Mucosa of descending colon (tissue), 3 donors: ENCODE measurements around the gene CCDC24. TPM values are rescaled to one million over a fixed set of nuclear protein-coding genes. Genes with fewer than 3 reads are reported as not detected.

Experiments used
- ATAC-seq: fragments of 200-7000 bp; cut with Tn5 transposase; one replicate; pipeline ENCODE4 v1.9.1; 2020; ENCODE audit warnings: mild to moderate bottlenecking, moderate library complexity
- DNase-seq, 3 donors: peaks; one replicate each; pipeline ENCODE4 v3.0.0-alpha.2; 2020
- H3K36me3 ChIP-seq: fragments of 200-600 bp; one replicate; pipeline ENCODE4 v1.8.0; 2021; ENCODE audit warnings: low read depth, mild to moderate bottlenecking
- H3K4me1 ChIP-seq: fragments of 200-600 bp; one replicate; pipeline ENCODE4 v1.8.0; 2021; ENCODE audit warnings: low read depth, mild to moderate bottlenecking
- H3K4me3 ChIP-seq: fragments of 200-600 bp; one replicate; pipeline ENCODE4 v1.8.0; 2021; ENCODE audit warnings: mild to moderate bottlenecking
- H3K9me3 ChIP-seq: fragments of 200-600 bp; one replicate; pipeline ENCODE4 v1.8.0; 2021; ENCODE audit warnings: mild to moderate bottlenecking
- intact Hi-C, 2 donors: fragments of 100-400 bp; cut with DNase I in 1 of 2; cut with micrococcal nuclease in 1 of 2; formaldehyde crosslinking; loops; one replicate each; pipeline versions ENCODE4 v1.11.0 to v1.11.1; 2022; cut with DNase I, micrococcal nuclease
- total RNA-seq, 3 donors: library from RNA; stranded (reverse); fragmentation: NEBNext Ultra II Directional in 2 of 3; extraction: Animal tissue kit (Norgen Biotek cat#: 25700) in 2 of 3; gene quantifications; one replicate each; pipeline versions ENCODE4 v1.2.1 to v1.2.4, GENCODE V29; 2021 to 2023
- TF ChIP-seq, protein P1 (sequence below): fragments of 200-600 bp; IDR thresholded peaks from one replicate; pipeline ENCODE4 v1.8.0; 2022; ENCODE audit warnings: antibody characterized with exemption, mild to moderate bottlenecking
- donor health status: DM: no; HTN: no; CAD: no; lungs with moderate emphysema.
- donor health status: DM: no; HTN: no; CAD: no.
- donor health status: DM: no; HTN: yes; CAD: no.

CCDC24 gene
- total RNA-seq, 3 donors from 2014 or later, result 13.4 to 19.6 (median 16.9) TPM

- DNase-seq, result no peak
- TF ChIP-seq, protein P1, sequence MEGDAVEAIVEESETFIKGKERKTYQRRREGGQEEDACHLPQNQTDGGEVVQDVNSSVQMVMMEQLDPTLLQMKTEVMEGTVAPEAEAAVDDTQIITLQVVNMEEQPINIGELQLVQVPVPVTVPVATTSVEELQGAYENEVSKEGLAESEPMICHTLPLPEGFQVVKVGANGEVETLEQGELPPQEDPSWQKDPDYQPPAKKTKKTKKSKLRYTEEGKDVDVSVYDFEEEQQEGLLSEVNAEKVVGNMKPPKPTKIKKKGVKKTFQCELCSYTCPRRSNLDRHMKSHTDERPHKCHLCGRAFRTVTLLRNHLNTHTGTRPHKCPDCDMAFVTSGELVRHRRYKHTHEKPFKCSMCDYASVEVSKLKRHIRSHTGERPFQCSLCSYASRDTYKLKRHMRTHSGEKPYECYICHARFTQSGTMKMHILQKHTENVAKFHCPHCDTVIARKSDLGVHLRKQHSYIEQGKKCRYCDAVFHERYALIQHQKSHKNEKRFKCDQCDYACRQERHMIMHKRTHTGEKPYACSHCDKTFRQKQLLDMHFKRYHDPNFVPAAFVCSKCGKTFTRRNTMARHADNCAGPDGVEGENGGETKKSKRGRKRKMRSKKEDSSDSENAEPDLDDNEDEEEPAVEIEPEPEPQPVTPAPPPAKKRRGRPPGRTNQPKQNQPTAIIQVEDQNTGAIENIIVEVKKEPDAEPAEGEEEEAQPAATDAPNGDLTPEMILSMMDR, result no peak
- Histone ChIP-seq H3K4me3 (no peak overlapping the region), H3K9me3 (no peaks in the 10 kb centered on the region), H3K36me3 (no peaks in the 10 kb centered on the region), H3K4me1 (peaks cover 4% of the 10 kb centered on the region)
- ATAC-seq, result no peak
- intact Hi-C loops, result no loop called here
Observed at GRCh38 chr1:44020464-44020863, 29.1 kb downstream of the CCDC24 start.

DNA sequence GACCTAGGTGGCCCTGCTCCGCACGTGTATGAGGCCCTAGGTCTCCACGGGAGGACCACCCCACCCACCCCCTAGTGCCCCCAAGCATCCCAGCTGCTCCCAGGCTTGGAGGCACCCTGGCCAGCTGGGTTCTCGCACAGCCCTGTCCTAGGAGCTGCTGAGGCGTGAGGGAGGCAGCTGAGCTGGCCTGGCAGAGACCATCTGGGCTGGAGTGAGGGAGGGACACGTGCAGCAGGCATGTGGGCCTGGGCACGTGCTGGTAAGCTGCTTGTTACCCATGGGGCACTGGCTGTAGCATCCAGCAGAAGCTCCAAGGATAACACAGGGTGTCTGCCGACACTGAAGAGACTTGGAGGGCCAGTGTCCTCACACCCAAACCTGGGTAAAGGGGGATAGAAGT lies 29.8 kb downstream of the CCDC24 start:
- intact Hi-C loops, result no loop called here
- no peaks in the 10 kb centered on the region for H3K36me3 ChIP-seq
- peaks cover 7% of the 10 kb centered on the region for H3K4me1 ChIP-seq
- DNase-seq (peak in 2 of 3 donors; percentile 20 to 34), ATAC-seq (no peak)
- H3K9me3 ChIP-seq, result no peaks in the 10 kb centered on the region
- TF ChIP-seq, protein P1, result no peak
- no peak overlapping the region for H3K4me3 ChIP-seq

DNA sequence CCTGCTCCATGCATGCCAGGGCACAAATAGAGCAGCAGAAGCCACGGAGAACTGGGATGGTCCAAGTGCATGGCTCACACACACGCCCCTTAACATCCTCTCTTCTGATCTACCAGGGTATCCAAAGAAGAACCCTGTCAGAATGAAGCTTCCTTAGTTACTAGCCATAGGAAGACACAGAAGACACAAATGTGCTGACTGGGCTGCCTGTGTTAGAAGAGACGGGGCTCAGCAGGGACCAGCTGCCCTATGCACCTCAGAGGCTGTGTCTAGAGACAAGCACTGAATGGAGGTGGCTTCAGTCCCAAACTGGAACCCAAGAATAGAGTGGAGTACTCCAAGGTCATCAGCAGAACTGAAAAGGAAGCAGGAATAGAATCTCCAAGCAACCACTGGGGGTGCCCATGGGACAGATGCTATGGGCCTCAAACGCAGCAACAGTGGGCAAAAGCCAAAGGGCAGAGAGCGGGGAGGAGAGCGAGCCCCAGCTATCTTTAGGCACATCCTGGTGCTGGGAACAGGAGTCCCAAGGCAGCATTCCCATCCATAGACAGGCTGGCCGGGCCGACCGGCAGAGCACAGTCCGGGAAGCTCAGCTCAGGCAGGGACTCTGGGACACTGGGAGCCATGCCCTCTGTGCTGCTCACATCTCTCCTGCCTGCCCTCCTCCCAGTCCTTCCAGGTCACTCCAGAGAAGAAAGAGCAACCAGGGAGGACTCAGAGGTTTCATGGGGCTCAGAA lies 30.4 kb downstream of the CCDC24 start:
- H3K36me3 ChIP-seq, result no peaks in the 10 kb centered on the region
- H3K4me3 ChIP-seq, result no peak overlapping the region
- DNase-seq, result peak in 2 of 3 donors; percentile 10 to 22
- TF ChIP-seq, protein P1, result no peak
- intact Hi-C loops, result no loop called here
- no peak for ATAC-seq
- H3K9me3 ChIP-seq, result no peaks in the 10 kb centered on the region
- peaks cover 13% of the 10 kb centered on the region for H3K4me1 ChIP-seq

DNA sequence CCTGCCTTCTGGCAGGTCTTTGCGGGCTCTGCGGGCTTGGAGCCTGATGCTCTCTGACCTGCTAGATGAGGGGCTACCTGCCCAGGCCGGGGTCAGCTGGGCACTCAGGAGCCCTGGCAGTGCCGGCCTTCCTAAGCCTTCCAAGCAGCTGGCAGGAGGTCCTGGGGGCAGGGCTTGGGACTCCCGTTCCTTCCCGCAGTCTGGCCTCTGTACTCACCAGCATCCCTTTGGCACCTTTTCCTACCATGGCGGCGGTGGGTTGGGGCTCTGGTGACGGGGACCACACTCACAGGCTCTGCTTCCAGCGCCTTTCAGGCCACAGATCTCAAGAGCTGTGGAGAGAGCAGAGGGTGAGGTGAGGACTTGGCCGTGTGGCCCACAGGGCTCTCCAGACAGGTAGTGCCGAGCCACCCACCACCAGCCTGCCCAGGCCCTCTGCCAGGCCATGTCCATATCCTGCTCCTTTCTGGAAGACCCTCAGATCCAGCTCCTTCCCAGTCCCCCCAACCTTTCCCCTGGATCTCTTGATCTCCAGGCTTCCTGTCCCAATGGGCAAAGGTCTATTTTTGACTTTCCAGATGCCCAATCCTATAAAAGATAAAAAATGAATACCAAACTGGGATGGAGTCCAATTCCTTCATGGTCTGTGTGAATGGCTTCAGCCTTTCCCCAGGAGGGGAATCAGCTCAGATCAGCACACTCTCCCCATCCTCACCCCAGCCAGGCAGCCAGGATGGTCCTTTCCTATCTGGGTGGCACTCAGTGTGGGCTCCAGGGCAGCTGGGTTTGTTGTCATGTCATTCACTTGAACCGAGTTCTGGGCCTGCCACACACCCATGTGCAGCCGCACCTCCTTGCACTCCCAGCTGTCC lies 32.9 kb downstream of the CCDC24 start:
- Histone ChIP-seq H3K4me3 (no peak overlapping the region), H3K9me3 (no peaks in the 10 kb centered on the region), H3K4me1 (peaks cover 33% of the 10 kb centered on the region), H3K36me3 (no peaks in the 10 kb centered on the region)
- TF ChIP-seq, protein P1, result no peak
- intact Hi-C loops, result no loop called here
- ATAC-seq, result no peak
- DNase-seq, result peak in 2 of 3 donors; percentile 30 to 45

- no peaks in the 10 kb centered on the region for H3K36me3 ChIP-seq
- ATAC-seq, result no peak
- peaks cover 38% of the 10 kb centered on the region for H3K4me1 ChIP-seq
- peak in 2 of 3 donors; percentile 16 to 34 for DNase-seq
- no peaks in the 10 kb centered on the region for H3K9me3 ChIP-seq
- no peak overlapping the region for H3K4me3 ChIP-seq
- intact Hi-C loops, result no loop called here
- TF ChIP-seq, protein P1, result no peak
Observed at GRCh38 chr1:44024903-44025525, 33.6 kb downstream of the CCDC24 start.
